OCI-LY1 (cell line): ENCODE results near the gene SECISBP2L.

Source experiments
- H2AFZ ChIP-seq: fragments of 200-600 bp; sonication (generic), shearing (Covaris generic); 2 replicates; pipeline ENCODE4 v1.6.0; 2014; ENCODE audit warnings: antibody characterized with exemption, mild to moderate bottlenecking, low read length
- H3F3A ChIP-seq: fragments of 200-600 bp; sonication (generic), shearing (Covaris generic); 2 replicates; pipeline ENCODE4 v1.6.0; 2014; ENCODE audit warnings: mild to moderate bottlenecking, antibody characterized with exemption, low read length, moderate library complexity; ENCODE audit not compliant: insufficient read depth
- H3K27ac ChIP-seq: fragments of 200-600 bp; sonication (generic); 2 replicates; pipeline ENCODE4 v1.5.1; 2014; ENCODE audit warnings: low read length, mixed run types, mild to moderate bottlenecking, low read depth; ENCODE audit not compliant: poor library complexity, severe bottlenecking
- H3K27me3 ChIP-seq: fragments of 200-600 bp; sonication (generic); 2 replicates; pipeline ENCODE4 v1.6.0; 2014; ENCODE audit warnings: antibody characterized with exemption, mild to moderate bottlenecking, low read length, moderate library complexity; ENCODE audit not compliant: insufficient read depth
- H3K36me3 ChIP-seq: fragments of 200-600 bp; sonication (generic); 2 replicates; pipeline ENCODE4 v1.6.1; 2014; ENCODE audit warnings: mild to moderate bottlenecking, antibody characterized with exemption, low read length, moderate library complexity, mixed read lengths; ENCODE audit not compliant: insufficient read depth
- H3K4me1 ChIP-seq: fragments of 200-600 bp; sonication (generic); 2 replicates; pipeline ENCODE4 v1.5.1; 2014; ENCODE audit warnings: mild to moderate bottlenecking, low read length, moderate library complexity; ENCODE audit not compliant: insufficient read depth, severe bottlenecking
- H3K4me2 ChIP-seq: fragments of 200-600 bp; sonication (generic), shearing (Covaris generic); 2 replicates; pipeline ENCODE4 v1.6.1; 2014; ENCODE audit warnings: low read length
- H3K4me3 ChIP-seq: fragments of 200-600 bp; sonication (generic); 2 replicates; pipeline ENCODE4 v1.5.1; 2014; ENCODE audit warnings: low read length, low read depth, mild to moderate bottlenecking, mixed read lengths; ENCODE audit not compliant: poor library complexity, severe bottlenecking
- H3K79me2 ChIP-seq: fragments of 200-600 bp; shearing (Covaris generic); 2 replicates; pipeline ENCODE4 v1.6.1; 2016; ENCODE audit warnings: mixed run types, low read length, mixed read lengths; ENCODE audit not compliant: insufficient read depth
- H3K9ac ChIP-seq: fragments of 200-600 bp; sonication (generic), shearing (Covaris generic); 2 replicates; pipeline ENCODE4 v1.6.1; 2014; ENCODE audit warnings: mild to moderate bottlenecking, low read length, mixed read lengths
- H3K9me2 ChIP-seq: fragments of 200-600 bp; sonication (generic), shearing (Covaris generic); 2 replicates; pipeline ENCODE4 v1.6.1; 2014; ENCODE audit warnings: low read depth, mild to moderate bottlenecking, low read length, mixed read lengths
- H3K9me3 ChIP-seq: fragments of 200-600 bp; shearing (Covaris generic); 2 replicates; pipeline ENCODE4 v1.6.1; 2014; ENCODE audit warnings: low read length, mixed read lengths
- H4K20me1 ChIP-seq: fragments of 200-600 bp; sonication (generic), shearing (Covaris generic); 2 replicates; pipeline ENCODE4 v1.6.0; 2016; ENCODE audit warnings: mild to moderate bottlenecking, low read length; ENCODE audit not compliant: insufficient read depth
- EZH2 ChIP-seq: fragments of 200-600 bp; sonication (generic), shearing (Covaris generic); IDR thresholded peaks from 2 replicates; pipeline ENCODE4 v1.8.0; 2017; ENCODE audit warnings: borderline replicate concordance, mixed run types, mild to moderate bottlenecking, antibody characterized with exemption, low read length, moderate library complexity, mixed read lengths
- TF ChIP-seq, protein P1 (sequence below): fragments of 200-600 bp; sonication (generic), shearing (Covaris generic); IDR thresholded peaks from 2 replicates; pipeline ENCODE4 v1.5.1; 2017; ENCODE audit warnings: mild to moderate bottlenecking, antibody characterized with exemption, low read length, moderate library complexity, mixed read lengths

SECISBP2L gene

DNA sequence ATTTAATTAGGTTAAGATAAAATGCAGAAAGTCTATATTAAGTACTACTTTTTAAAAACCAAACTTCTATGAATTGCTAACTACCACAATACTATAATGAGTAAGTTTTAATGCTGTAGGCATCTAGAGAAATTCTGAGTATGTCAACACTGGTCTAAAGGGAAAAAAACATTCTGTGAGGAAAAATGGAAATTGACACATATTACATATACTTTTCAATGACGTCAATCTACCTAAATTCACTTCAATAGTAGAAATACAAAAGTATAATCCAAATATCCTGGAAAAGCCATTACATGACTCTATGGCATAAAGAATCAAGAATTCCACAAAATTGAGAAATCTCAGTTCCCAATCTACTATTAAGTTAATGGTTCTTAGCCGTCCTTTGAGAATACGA, 2.2 kb downstream of the SECISBP2L start:
- no peak overlapping the region for H3K4me2 ChIP-seq
- peaks cover 19% of the 10 kb centered on the region for H3K4me1 ChIP-seq
- no peak overlapping the region for H3K27ac ChIP-seq
- H3K27me3 ChIP-seq: no peaks in the 10 kb centered on the region
- no peak overlapping the region for H2AFZ ChIP-seq
- no peaks in the 10 kb centered on the region for H4K20me1 ChIP-seq
- peaks cover 29% of the 10 kb centered on the region; the same call in 1 of the 2 replicates for H3K79me2 ChIP-seq
- no peaks in the 10 kb centered on the region for H3F3A ChIP-seq
- no peak overlapping the region for H3K4me3 ChIP-seq
- H3K9me3 ChIP-seq: no peaks in the 10 kb centered on the region
- TF ChIP-seq, protein P1, sequence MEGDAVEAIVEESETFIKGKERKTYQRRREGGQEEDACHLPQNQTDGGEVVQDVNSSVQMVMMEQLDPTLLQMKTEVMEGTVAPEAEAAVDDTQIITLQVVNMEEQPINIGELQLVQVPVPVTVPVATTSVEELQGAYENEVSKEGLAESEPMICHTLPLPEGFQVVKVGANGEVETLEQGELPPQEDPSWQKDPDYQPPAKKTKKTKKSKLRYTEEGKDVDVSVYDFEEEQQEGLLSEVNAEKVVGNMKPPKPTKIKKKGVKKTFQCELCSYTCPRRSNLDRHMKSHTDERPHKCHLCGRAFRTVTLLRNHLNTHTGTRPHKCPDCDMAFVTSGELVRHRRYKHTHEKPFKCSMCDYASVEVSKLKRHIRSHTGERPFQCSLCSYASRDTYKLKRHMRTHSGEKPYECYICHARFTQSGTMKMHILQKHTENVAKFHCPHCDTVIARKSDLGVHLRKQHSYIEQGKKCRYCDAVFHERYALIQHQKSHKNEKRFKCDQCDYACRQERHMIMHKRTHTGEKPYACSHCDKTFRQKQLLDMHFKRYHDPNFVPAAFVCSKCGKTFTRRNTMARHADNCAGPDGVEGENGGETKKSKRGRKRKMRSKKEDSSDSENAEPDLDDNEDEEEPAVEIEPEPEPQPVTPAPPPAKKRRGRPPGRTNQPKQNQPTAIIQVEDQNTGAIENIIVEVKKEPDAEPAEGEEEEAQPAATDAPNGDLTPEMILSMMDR: no peak
- TF ChIP-seq EZH2: no peak
- no peak overlapping the region for H3K9ac ChIP-seq
- H3K9me2 ChIP-seq: no peaks in the 10 kb centered on the region
- no peaks in the 10 kb centered on the region for H3K36me3 ChIP-seq

DNA sequence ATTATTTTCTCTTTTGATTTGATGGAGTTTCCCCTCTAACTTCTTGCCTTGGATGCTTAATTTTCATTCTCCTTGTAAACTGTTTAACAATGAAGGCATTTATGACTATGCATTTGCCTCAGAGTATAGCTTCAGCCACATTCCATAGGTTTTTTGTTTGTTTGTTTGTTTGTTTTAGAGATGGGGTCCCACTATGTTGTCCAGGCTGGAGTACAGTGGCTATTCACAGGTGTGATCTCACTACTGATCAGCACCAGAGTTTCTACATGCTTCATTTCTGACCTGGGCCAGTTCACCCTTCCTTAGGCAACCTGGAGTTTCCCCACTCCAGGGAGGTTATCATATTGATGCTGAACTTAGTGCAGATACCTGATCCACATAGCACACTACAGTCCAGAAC, 4.1 kb downstream of the SECISBP2L start:
- no peaks in the 10 kb centered on the region for H3K9me3 ChIP-seq
- no peak overlapping the region for H3K9ac ChIP-seq
- H3K9me2 ChIP-seq: no peaks in the 10 kb centered on the region
- no peaks in the 10 kb centered on the region for H3F3A ChIP-seq
- no peaks in the 10 kb centered on the region for H4K20me1 ChIP-seq
- H3K4me3 ChIP-seq: no peak overlapping the region
- H3K27me3 ChIP-seq: no peaks in the 10 kb centered on the region
- no peak overlapping the region for H2AFZ ChIP-seq
- TF ChIP-seq, protein P1: no peak
- no peak for TF ChIP-seq EZH2
- H3K4me2 ChIP-seq: no peak overlapping the region
- no peak overlapping the region for H3K27ac ChIP-seq
- peaks cover 29% of the 10 kb centered on the region; the same call in 1 of the 2 replicates for H3K79me2 ChIP-seq
- peaks cover 19% of the 10 kb centered on the region for H3K4me1 ChIP-seq
- H3K36me3 ChIP-seq: no peaks in the 10 kb centered on the region

DNA sequence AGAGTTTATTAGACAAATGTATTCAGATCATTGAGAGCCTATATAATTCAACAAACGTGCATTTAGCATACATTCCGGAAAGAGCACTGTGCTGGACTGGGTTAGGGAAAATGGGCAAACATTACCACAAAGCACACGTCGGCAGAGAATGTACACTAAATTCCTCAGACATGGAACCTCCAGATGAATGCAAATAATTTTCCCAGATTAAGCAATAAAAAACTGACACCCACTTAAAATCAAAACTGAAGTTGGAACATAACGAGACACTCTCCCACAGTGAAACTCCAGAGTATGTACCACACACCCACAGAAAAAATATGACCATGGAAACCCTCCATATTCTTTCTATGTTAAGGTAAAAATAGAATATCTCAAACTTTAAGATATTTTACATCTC, 4.8 kb downstream of the SECISBP2L start:
- H3K27ac ChIP-seq: no peak overlapping the region
- no peaks in the 10 kb centered on the region for H3K9me3 ChIP-seq
- no peak overlapping the region for H3K4me3 ChIP-seq
- no peak for TF ChIP-seq EZH2
- TF ChIP-seq, protein P1: no peak
- H3K4me2 ChIP-seq: no peak overlapping the region
- no peaks in the 10 kb centered on the region for H3F3A ChIP-seq
- no peaks in the 10 kb centered on the region for H3K36me3 ChIP-seq
- H2AFZ ChIP-seq: no peak overlapping the region
- H4K20me1 ChIP-seq: no peaks in the 10 kb centered on the region
- no peaks in the 10 kb centered on the region for H3K27me3 ChIP-seq
- no peaks in the 10 kb centered on the region for H3K9me2 ChIP-seq
- H3K9ac ChIP-seq: no peak overlapping the region
- peaks cover 29% of the 10 kb centered on the region; the same call in 1 of the 2 replicates for H3K79me2 ChIP-seq
- peaks cover 12% of the 10 kb centered on the region for H3K4me1 ChIP-seq
